ENCODE measurements around the gene MEG3. TPM values are rescaled to one million over a fixed set of nuclear protein-coding genes. Genes with fewer than 3 reads are reported as not detected.

MEG3 gene
- total and polyA plus RNA-seq, 2 of the 4 experiments (the other 2 are of a cell fraction) = 31.5 to 556 TPM

- no peak for ATAC-seq (ENCODE audit: low read depth)
- H3K9me1 ChIP-seq (ENCODE audit: insufficient read depth, low read length) = peaks cover 3% of the 10 kb centered on the region; the same call in 1 of the 2 replicates
- in situ Hi-C loops (cut with MboI; ENCODE audit: low sequenced_read_pairs) (loop anchor here (10.0 kb wide), 1 partner anchor 428 kb away; no protein-coding TSS in a partner anchor), dilution Hi-C loops (cut with HindIII; ENCODE audit: low sequenced_read_pairs, unreplicated experiment) (no loop called here), intact Hi-C loops (cut with micrococcal nuclease) (no loop called here)
- H2AK9ac ChIP-seq (replicated peaks; ENCODE audit: low read depth, low read length, poor library complexity) = no peak overlapping the region
- H3K56ac ChIP-seq (ENCODE audit: extremely low read depth, insufficient read depth, low read length) = no peak overlapping the region
- H4K91ac ChIP-seq (ENCODE audit: insufficient read depth, low read depth, low read length) = no peak overlapping the region
- CTCF ChIA-PET = interaction anchor here (0.6 kb wide), 1 partner anchor 273 kb away, joined by 3 read pairs; no protein-coding TSS in a partner anchor
- no peak overlapping the region for H3K4me2 ChIP-seq (ENCODE audit: low read depth, low read length)
- no peak overlapping the region for H4K5ac ChIP-seq (ENCODE audit: low read depth, low read length)
- H2BK15ac ChIP-seq (ENCODE audit: low read depth, low read length) = no peak overlapping the region
- H3K23ac ChIP-seq (ENCODE audit: low read depth, low read length) = no peak overlapping the region
- no peak overlapping the region for H2AFZ ChIP-seq (replicated peaks; ENCODE audit: low read length, poor library complexity)
- H3K18ac ChIP-seq (ENCODE audit: low read depth, low read length) = no peak overlapping the region
- peaks cover 78% of the 10 kb centered on the region for H3K36me3 ChIP-seq (ENCODE audit: control insufficient read depth, insufficient read depth, low read length)
- H3K79me1 ChIP-seq (ENCODE audit: low read depth in 1 of 2, low read length in 2 of 2) = peaks cover 5 to 71% of the 10 kb centered on the region in 2 experiments; a peak in 3 of 4 replicates
- TF ChIP-seq MXI1 (IDR thresholded peaks at IDR 0.05; ENCODE audit: borderline replicate concordance, low read depth, low read length) (no peak), RCOR1 (IDR thresholded peaks at IDR 0.05; ENCODE audit: insufficient replicate concordance, low read length) (no peak), NFE2L2 (IDR thresholded peaks at IDR 0.05; ENCODE audit: low read depth, low read length) (no peak), MAFK (IDR thresholded peaks at IDR 0.05; ENCODE audit: low read depth, low read length) (no peak), USF2 (IDR thresholded peaks at IDR 0.05; ENCODE audit: low read depth, low read length) (no peak), FOS (IDR thresholded peaks at IDR 0.05; ENCODE audit: low read depth, low read length) (no peak), BHLHE40 (IDR thresholded peaks at IDR 0.05; ENCODE audit: low read depth, low read length) (no peak), SMC3 (IDR thresholded peaks at IDR 0.05; ENCODE audit: low read depth, low read length) (no peak), ELK1 (IDR thresholded peaks at IDR 0.05; ENCODE audit: borderline replicate concordance, low read depth, low read length) (no peak)
- no peak overlapping the region for H2AK5ac ChIP-seq (ENCODE audit: low read depth, low read length)
- H4K8ac ChIP-seq (ENCODE audit: low read depth in 2 of 2, low read length in 2 of 2) = no peak overlapping the region
- no peak overlapping the region for H2BK20ac ChIP-seq (ENCODE audit: low read depth, low read length)
- no peak overlapping the region for H3K27ac ChIP-seq (ENCODE audit: insufficient read depth, low read length)
- H2BK120ac ChIP-seq (ENCODE audit: low read depth, low read length) = no peak overlapping the region
- no peak for DNase-seq
- H3K9ac ChIP-seq (ENCODE audit: low read depth, low read length) = no peak overlapping the region
- POLR2A ChIA-PET (ENCODE audit: unreplicated experiment) = no interaction called here
- no TSS peak for BruUV-seq (replicated peaks)
- H3K4me1 ChIP-seq (ENCODE audit: control insufficient read depth, insufficient read depth, low read length) = peaks cover 5% of the 10 kb centered on the region; the same call in 1 of the 2 replicates
- no peak overlapping the region for H2BK5ac ChIP-seq (ENCODE audit: low read depth, low read length, poor library complexity, severe bottlenecking)
- no peak overlapping the region for H3K4ac ChIP-seq (ENCODE audit: low read depth, low read length)
- no peak overlapping the region for H3K4me3 ChIP-seq (ENCODE audit: insufficient read depth, low read depth, low read length)
- no peak overlapping the region for H3K14ac ChIP-seq (replicated peaks; ENCODE audit: low read depth, low read length)
- 78% methylated on average over 4 of the region's 21 CpGs; no CpG with 5 or more reads in 1 of the 2 experiments for WGBS, 2 experiments (ENCODE audit: extremely low coverage in 2 of 2, insufficient read length in 1 of 2)
- no peaks in the 10 kb centered on the region for H3K9me3 ChIP-seq (ENCODE audit: control insufficient read depth, insufficient read depth, low read length)
- peaks cover 98% of the 10 kb centered on the region for H4K20me1 ChIP-seq (ENCODE audit: insufficient read depth, low read length)
- H3K27me3 ChIP-seq (ENCODE audit: control insufficient read depth, insufficient read depth, low read length) = no peaks in the 10 kb centered on the region
Measured at GRCh38 chr14:100832311-100832960, 6.5 kb downstream of the MEG3 start.
